ENCODE results near the gene ZFPM1.

GRCh38 chr16:88530051-88530857, 77.2 kb downstream of the ZFPM1 start:
- TF ChIP-seq, protein P1, sequence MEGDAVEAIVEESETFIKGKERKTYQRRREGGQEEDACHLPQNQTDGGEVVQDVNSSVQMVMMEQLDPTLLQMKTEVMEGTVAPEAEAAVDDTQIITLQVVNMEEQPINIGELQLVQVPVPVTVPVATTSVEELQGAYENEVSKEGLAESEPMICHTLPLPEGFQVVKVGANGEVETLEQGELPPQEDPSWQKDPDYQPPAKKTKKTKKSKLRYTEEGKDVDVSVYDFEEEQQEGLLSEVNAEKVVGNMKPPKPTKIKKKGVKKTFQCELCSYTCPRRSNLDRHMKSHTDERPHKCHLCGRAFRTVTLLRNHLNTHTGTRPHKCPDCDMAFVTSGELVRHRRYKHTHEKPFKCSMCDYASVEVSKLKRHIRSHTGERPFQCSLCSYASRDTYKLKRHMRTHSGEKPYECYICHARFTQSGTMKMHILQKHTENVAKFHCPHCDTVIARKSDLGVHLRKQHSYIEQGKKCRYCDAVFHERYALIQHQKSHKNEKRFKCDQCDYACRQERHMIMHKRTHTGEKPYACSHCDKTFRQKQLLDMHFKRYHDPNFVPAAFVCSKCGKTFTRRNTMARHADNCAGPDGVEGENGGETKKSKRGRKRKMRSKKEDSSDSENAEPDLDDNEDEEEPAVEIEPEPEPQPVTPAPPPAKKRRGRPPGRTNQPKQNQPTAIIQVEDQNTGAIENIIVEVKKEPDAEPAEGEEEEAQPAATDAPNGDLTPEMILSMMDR (IDR thresholded peaks at IDR 0.05; ENCODE audit: insufficient read depth, low read length, poor library complexity, severe bottlenecking) = no peak
- TF ChIP-seq EZH2phosphoT487 (conservative IDR thresholded peaks at IDR 0.05; ENCODE audit: low read length) = no peak

Measured in SU-DHL-6 (cell line).